ENCODE data around the gene ANTKMT. TPM values are rescaled to one million over a fixed set of nuclear protein-coding genes. Genes with fewer than 3 reads are reported as not detected.

Gene ANTKMT
- total RNA-seq, 1 donor from 2014 or later: 22.6 TPM

GRCh38 chr16:686459-687260 lies 34.3 kb upstream of the ANTKMT start:
- Histone ChIP-seq H3K27ac (ENCODE audit: low read depth, low read length) (no peak overlapping the region), H3K36me3 (ENCODE audit: insufficient read depth, low read length) (peaks cover 3% of the 10 kb centered on the region), H3K9me3 (ENCODE audit: insufficient read depth, low read depth, low read length) (no peaks in the 10 kb centered on the region), H4K20me1 (ENCODE audit: insufficient read depth, low read length) (peaks cover 20% of the 10 kb centered on the region), H3K4me2 (ENCODE audit: low read length) (no peak overlapping the region), H2AFZ (ENCODE audit: low read depth, low read length) (no peak overlapping the region), H3K79me2 (ENCODE audit: insufficient read depth, low read length) (peaks cover 63% of the 10 kb centered on the region), H3K9ac (ENCODE audit: low read length) (no peak overlapping the region), H3K4me3 (ENCODE audit: insufficient read depth, low read depth, low read length) (no peak overlapping the region), H3K4me1 (ENCODE audit: insufficient read depth, low read length) (peaks cover 23% of the 10 kb centered on the region), H3K27me3 (ENCODE audit: insufficient read depth, low read length) (no peaks in the 10 kb centered on the region)
- DNase-seq (ENCODE audit: low read depth): no peak
- H3K9me3 Mint-ChIP-seq (ENCODE audit: unreplicated experiment): no peaks in the 10 kb centered on the region
- no peak for TF ChIP-seq EZH2 (IDR thresholded peaks at IDR 0.05; ENCODE audit: insufficient read depth, low read length)
- no peak for TF ChIP-seq CTCF (IDR thresholded peaks at IDR 0.05; ENCODE audit: insufficient read depth, low read depth, low read length)
- H3K4me3 Mint-ChIP-seq (ENCODE audit: unreplicated experiment): no peak overlapping the region
- FAIRE-seq: no peak
- H3K4me1 Mint-ChIP-seq (ENCODE audit: low read depth, unreplicated experiment): peaks cover 10% of the 10 kb centered on the region
- H3K36me3 Mint-ChIP-seq (ENCODE audit: low read depth, unreplicated experiment): peaks cover 6% of the 10 kb centered on the region
- H3K27ac Mint-ChIP-seq (ENCODE audit: unreplicated experiment): no peak overlapping the region
- H3K27me3 Mint-ChIP-seq (ENCODE audit: low read depth, unreplicated experiment): peaks cover 4% of the 10 kb centered on the region

- H4K20me1 ChIP-seq (ENCODE audit: insufficient read depth, low read length): peaks cover 11% of the 10 kb centered on the region
- Mint-ChIP-seq H3K9me3 (ENCODE audit: unreplicated experiment) (no peaks in the 10 kb centered on the region), H3K4me1 (ENCODE audit: low read depth, unreplicated experiment) (peaks cover 5% of the 10 kb centered on the region), H3K4me3 (ENCODE audit: unreplicated experiment) (no peak overlapping the region), H3K36me3 (ENCODE audit: low read depth, unreplicated experiment) (peaks cover 2% of the 10 kb centered on the region), H3K27me3 (ENCODE audit: low read depth, unreplicated experiment) (peaks cover 5% of the 10 kb centered on the region), H3K27ac (ENCODE audit: unreplicated experiment) (no peak overlapping the region)
- no peak for TF ChIP-seq EZH2 (IDR thresholded peaks at IDR 0.05; ENCODE audit: insufficient read depth, low read length)
- no peak for TF ChIP-seq CTCF (IDR thresholded peaks at IDR 0.05; ENCODE audit: insufficient read depth, low read depth, low read length)
- H3K4me2 ChIP-seq (ENCODE audit: low read length): no peak overlapping the region
- H3K4me1 ChIP-seq (ENCODE audit: insufficient read depth, low read length): peaks cover 17% of the 10 kb centered on the region
- H3K27ac ChIP-seq (ENCODE audit: low read depth, low read length): no peak overlapping the region
- H3K9me3 ChIP-seq (ENCODE audit: insufficient read depth, low read depth, low read length): no peaks in the 10 kb centered on the region
- no peaks in the 10 kb centered on the region for H3K27me3 ChIP-seq (ENCODE audit: insufficient read depth, low read length)
- peaks cover 55% of the 10 kb centered on the region for H3K79me2 ChIP-seq (ENCODE audit: insufficient read depth, low read length)
- H3K9ac ChIP-seq (ENCODE audit: low read length): no peak overlapping the region
- H3K4me3 ChIP-seq (ENCODE audit: insufficient read depth, low read depth, low read length): no peak overlapping the region
- FAIRE-seq (no peak), DNase-seq (ENCODE audit: low read depth) (no peak)
- no peak overlapping the region for H2AFZ ChIP-seq (ENCODE audit: low read depth, low read length)
- H3K36me3 ChIP-seq (ENCODE audit: insufficient read depth, low read length): no peaks in the 10 kb centered on the region
Observed at GRCh38 chr16:687499-687898, 33.4 kb upstream of the ANTKMT start.

Measured in astrocyte (in vitro differentiated cells and primary cell).